WTC11 (cell line): Measurements from ENCODE around the gene ASB2.

ENCODE experiments used
- HMGA2 ChIP-seq: fragments of 250-450 bp; sonication (Bioruptor Pico); IDR thresholded peaks from 2 replicates; pipeline ENCODE4 v1.4.0; 2021; ENCODE audit warnings: mild to moderate bottlenecking, moderate library complexity
- MXD4 ChIP-seq: fragments of 250-450 bp; sonication (Bioruptor Pico); IDR thresholded peaks from 2 replicates; pipeline ENCODE4 v1.8.0; 2021; ENCODE audit warnings: mild to moderate bottlenecking, moderate library complexity, borderline replicate concordance
- NFYB ChIP-seq: sonication (generic); formaldehyde crosslinking; conservative IDR thresholded peaks from 2 replicates; pipeline ENCODE4 v1.8.0; 2022; ENCODE audit warnings: low read depth, missing genetic modification reagents
- TCF7 ChIP-seq: sonication (generic); formaldehyde crosslinking; IDR thresholded peaks from 2 replicates; pipeline ENCODE4 v1.8.0; 2022; ENCODE audit warnings: mild to moderate bottlenecking, low read depth, missing genetic modification reagents, moderate library complexity
- ZNF232 ChIP-seq: sonication (generic); formaldehyde crosslinking; IDR thresholded peaks from 2 replicates; pipeline ENCODE4 v1.8.0; 2022; ENCODE audit warnings: mild to moderate bottlenecking, missing genetic modification reagents
- TF ChIP-seq, protein P1 (sequence below): fragments of 200-600 bp; IDR thresholded peaks from 2 replicates; pipeline ENCODE4 v1.8.0; 2022; ENCODE audit warnings: antibody characterized with exemption
- TF ChIP-seq, protein P2 (sequence below): sonication (generic); formaldehyde crosslinking; IDR thresholded peaks from 2 replicates; pipeline ENCODE4 v1.8.1; 2022; ENCODE audit warnings: missing genetic modification reagents, borderline replicate concordance
- TF ChIP-seq, protein P3 (sequence below): sonication (generic); formaldehyde crosslinking; IDR thresholded peaks from 2 replicates; pipeline ENCODE4 v1.8.1; 2023; ENCODE audit warnings: mild to moderate bottlenecking, missing genetic modification reagents, moderate library complexity

DNA sequence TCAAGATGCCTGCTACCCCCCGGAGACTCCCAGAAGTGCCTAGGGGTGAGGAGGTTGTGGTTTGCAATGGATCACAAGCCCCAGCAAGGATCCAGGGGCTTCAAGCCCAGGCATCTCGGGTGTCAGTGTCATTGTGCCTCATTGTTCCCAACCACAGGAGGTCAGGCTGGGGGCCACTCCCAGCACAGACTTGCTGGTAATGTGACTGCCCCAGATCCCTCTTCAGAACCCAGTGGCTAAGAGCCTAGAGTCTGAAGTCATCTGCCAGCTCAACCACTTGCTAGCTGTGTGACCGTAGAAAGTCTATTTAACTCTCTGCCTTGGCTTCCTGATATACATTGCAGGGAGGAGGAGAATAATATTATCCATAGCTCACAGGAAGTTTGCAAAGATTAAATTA is 7.7 kb upstream of the ASB2 start:
- TF ChIP-seq MXD4 (CRISPR knock-in tag) (no peak), NFYB (no peak), HMGA2 (CRISPR knock-in tag) (no peak), ZNF232 (CRISPR knock-in tag) (no peak), TCF7 (CRISPR knock-in tag) (no peak)
- TF ChIP-seq, protein P1, sequence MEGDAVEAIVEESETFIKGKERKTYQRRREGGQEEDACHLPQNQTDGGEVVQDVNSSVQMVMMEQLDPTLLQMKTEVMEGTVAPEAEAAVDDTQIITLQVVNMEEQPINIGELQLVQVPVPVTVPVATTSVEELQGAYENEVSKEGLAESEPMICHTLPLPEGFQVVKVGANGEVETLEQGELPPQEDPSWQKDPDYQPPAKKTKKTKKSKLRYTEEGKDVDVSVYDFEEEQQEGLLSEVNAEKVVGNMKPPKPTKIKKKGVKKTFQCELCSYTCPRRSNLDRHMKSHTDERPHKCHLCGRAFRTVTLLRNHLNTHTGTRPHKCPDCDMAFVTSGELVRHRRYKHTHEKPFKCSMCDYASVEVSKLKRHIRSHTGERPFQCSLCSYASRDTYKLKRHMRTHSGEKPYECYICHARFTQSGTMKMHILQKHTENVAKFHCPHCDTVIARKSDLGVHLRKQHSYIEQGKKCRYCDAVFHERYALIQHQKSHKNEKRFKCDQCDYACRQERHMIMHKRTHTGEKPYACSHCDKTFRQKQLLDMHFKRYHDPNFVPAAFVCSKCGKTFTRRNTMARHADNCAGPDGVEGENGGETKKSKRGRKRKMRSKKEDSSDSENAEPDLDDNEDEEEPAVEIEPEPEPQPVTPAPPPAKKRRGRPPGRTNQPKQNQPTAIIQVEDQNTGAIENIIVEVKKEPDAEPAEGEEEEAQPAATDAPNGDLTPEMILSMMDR = no peak
- TF ChIP-seq, protein P2, sequence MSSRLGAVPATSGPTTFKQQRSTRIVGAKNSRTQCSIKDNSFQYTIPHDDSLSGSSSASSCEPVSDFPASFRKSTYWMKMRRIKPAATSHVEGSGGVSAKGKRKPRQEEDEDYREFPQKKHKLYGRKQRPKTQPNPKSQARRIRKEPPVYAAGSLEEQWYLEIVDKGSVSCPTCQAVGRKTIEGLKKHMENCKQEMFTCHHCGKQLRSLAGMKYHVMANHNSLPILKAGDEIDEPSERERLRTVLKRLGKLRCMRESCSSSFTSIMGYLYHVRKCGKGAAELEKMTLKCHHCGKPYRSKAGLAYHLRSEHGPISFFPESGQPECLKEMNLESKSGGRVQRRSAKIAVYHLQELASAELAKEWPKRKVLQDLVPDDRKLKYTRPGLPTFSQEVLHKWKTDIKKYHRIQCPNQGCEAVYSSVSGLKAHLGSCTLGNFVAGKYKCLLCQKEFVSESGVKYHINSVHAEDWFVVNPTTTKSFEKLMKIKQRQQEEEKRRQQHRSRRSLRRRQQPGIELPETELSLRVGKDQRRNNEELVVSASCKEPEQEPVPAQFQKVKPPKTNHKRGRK (CRISPR knock-in tag) = no peak
- TF ChIP-seq, protein P3, sequence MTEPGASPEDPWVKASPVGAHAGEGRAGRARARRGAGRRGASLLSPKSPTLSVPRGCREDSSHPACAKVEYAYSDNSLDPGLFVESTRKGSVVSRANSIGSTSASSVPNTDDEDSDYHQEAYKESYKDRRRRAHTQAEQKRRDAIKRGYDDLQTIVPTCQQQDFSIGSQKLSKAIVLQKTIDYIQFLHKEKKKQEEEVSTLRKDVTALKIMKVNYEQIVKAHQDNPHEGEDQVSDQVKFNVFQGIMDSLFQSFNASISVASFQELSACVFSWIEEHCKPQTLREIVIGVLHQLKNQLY (CRISPR knock-in tag) = no peak
